ENCODE measurements around the gene RPL10.

The RPL10 gene

GRCh38 chrX:154397888-154398667 is at the start of gene RPL10:
Gene RPL10, plus strand, starts transcription at chrX:154398377. Its CDS starts 143 bp downstream, at chrX:154398520.
- no peak for TF ChIP-seq CTCF (conservative IDR thresholded peaks at IDR 0.05)

DNA sequence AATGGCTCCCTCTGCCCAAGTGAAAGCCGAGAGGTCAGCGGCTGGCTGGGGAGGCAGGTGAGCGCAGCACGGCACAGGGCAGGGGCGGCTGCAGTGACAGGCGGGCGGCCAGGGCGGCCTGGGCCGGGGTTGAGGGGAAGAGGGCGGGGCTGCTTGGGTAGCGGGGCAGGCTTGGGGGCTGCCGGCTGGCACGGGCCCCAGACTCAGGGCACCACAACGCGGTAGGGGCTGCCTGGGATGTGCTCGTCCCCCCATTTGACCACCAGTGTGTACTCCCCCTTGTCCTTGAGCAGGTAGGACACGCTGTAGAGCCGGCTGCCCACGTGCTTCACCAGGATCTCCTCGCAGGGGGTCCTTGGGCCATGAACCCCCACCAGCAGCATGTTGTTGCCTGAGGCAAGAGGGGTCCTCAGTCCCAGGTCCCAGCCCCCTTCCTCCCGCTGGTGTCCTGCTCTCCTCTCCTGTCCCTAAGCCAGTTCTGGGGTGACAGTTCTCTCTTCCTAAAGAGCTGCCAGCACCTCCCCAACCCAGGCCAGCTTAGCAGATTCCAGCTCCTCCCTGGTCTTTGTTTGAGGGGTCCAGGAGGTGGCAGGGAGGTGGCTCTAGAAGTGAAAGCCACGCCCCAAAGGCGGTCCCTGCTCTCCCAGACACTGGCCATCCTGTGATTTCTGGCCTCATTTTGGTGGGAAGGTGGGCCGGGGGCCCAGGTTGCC is 49.4 kb upstream of the RPL10 start:
- TF ChIP-seq CTCF (conservative IDR thresholded peaks at IDR 0.05) = no peak
- no peak overlapping the region for H3K27ac ChIP-seq

More at GRCh38 chrX:154397888-154398667, at the start of gene RPL10:
- peak within 1 kb of the TSS; percentile 97 for H3K27ac ChIP-seq

GRCh38 chrX:154349359-154349935 is 48.7 kb upstream of the RPL10 start:
- no peak overlapping the region for H3K27ac ChIP-seq
- TF ChIP-seq CTCF (conservative IDR thresholded peaks at IDR 0.05) = no peak

DNA sequence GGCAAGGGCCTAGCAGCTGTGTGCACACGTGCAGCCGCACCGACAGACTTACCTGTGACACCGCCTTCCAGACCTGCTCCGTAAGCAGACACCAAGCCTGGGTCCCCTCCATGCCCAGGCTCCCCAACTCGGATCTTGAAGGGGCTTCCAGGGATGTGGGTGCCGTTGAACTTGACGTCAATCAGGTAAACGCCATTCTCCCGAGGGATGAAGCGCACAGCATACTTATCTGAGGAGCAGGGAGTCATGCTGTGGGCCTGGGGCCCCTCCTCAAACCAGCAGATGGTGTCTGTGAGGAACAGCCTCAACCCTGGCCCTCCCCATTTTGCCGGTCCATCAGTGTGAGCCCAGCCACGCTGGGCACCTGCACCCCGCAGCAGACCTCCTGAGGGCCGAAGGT is 48.2 kb upstream of the RPL10 start:
- TF ChIP-seq CTCF (conservative IDR thresholded peaks at IDR 0.05) = no peak

GRCh38 chrX:154350429-154351182 is 47.6 kb upstream of the RPL10 start:
- TF ChIP-seq CTCF (conservative IDR thresholded peaks at IDR 0.05) = no peak
- H3K27ac ChIP-seq = no peak overlapping the region

More for the DNA sequence above, 48.2 kb upstream of the RPL10 start:
- no peak overlapping the region for H3K27ac ChIP-seq

DNA sequence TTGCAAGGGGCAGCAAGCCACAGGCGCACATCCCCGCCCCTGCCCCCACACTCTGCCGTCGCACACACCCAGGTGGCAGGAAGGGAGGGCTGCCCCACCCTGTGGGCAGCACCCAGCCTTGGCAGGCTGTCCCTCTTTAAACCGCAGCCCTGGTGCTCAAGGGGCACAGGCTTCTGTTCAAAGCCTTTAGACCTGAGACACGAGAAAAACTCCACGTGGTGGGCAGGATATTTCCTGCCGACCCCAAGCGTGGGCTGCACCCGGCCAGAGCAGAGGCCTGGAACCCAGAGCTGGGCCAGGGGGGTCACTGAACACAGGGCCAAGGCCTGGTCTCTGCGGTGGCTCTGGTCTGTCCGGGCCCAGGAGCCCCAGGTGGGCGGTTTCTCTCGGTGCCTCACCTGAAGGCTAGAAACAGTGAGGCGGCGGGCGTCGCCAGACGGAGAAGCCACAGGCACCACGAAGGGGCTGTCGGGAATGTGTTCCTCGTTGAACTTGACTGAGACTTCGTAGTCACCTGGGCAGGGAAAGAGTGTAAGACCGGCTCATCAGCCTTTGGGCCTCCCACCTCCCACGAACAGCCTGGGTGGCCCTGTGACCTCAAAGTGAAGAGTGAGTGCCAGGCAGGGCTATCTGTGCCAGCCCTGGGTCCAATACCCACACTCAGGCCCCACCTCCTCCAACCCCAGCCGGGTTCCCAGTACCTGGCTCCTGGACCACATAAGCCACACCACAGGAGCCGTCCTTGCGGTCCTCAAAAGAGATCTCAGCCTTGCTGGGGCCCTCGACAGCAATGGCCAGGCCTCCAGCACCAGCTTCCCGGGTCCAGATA is 46.8 kb upstream of the RPL10 start:
- no peak for TF ChIP-seq CTCF (conservative IDR thresholded peaks at IDR 0.05)
- H3K27ac ChIP-seq = no peak overlapping the region
